HL-60 (cell line): Measurements from ENCODE around the gene SLC5A9.

ENCODE experiments used
- DNase-seq, 2 experiments: peaks; one replicate each; pipeline ENCODE4 v3.0.0-alpha.2; 2010 to 2020; ENCODE audit warnings: low read depth in 1 of 2, low spot score in 1 of 2
- H3K27ac ChIP-seq: fragments of 250-450 bp; sonication (Bioruptor Pico); replicated peaks from 2 replicates; pipeline ENCODE4 v1.5.1; 2020; ENCODE audit warnings: mild to moderate bottlenecking, moderate library complexity
- H3K27me3 ChIP-seq: fragments of 250-450 bp; sonication (Bioruptor Pico); 2 replicates; pipeline ENCODE4 v1.5.1; 2021; ENCODE audit warnings: mild to moderate bottlenecking, moderate library complexity; ENCODE audit not compliant: insufficient read depth, poor library complexity, severe bottlenecking
- H3K4me3 ChIP-seq: replicated peaks from 2 replicates; pipeline ENCODE4 v1.5.1; 2011; ENCODE audit warnings: mild to moderate bottlenecking, control low read depth, low read length; ENCODE audit not compliant: insufficient read depth
- CTCF ChIP-seq: IDR thresholded peaks from one replicate; pipeline ENCODE4 v1.5.1; 2011; ENCODE audit warnings: low read length, control low read depth, inconsistent platforms; ENCODE audit not compliant: insufficient read depth
- GABPA ChIP-seq: IDR thresholded peaks from 2 replicates; pipeline ENCODE4 v1.6.1; 2012; ENCODE audit warnings: low read depth
- POLR2AphosphoS5 ChIP-seq: IDR thresholded peaks from 2 replicates; pipeline ENCODE4 v1.6.1; 2012; ENCODE audit warnings: low read depth
- REST ChIP-seq: IDR thresholded peaks from 2 replicates; pipeline ENCODE4 v1.6.1; 2012; ENCODE audit warnings: low read depth; ENCODE audit not compliant: insufficient replicate concordance
- SPI1 ChIP-seq: IDR thresholded peaks from 2 replicates; pipeline ENCODE4 v1.6.1; 2012; ENCODE audit warnings: low read depth, mild to moderate bottlenecking, borderline replicate concordance

The SLC5A9 gene

GRCh38 chr1:48249868-48250267, 27.4 kb downstream of the SLC5A9 start:
- no peak for TF ChIP-seq SPI1
- TF ChIP-seq CTCF = no peak
- TF ChIP-seq POLR2AphosphoS5 = no peak
- no peak for TF ChIP-seq GABPA
- TF ChIP-seq REST = no peak
- no peak overlapping the region for H3K27ac ChIP-seq
- no peak overlapping the region for H3K4me3 ChIP-seq
- H3K27me3 ChIP-seq = no peaks in the 10 kb centered on the region
- no peak for DNase-seq

GRCh38 chr1:48250572-48250971, 28.1 kb downstream of the SLC5A9 start:
- H3K27me3 ChIP-seq = no peaks in the 10 kb centered on the region
- DNase-seq = no peak

GRCh38 chr1:48251323-48251722, 28.8 kb downstream of the SLC5A9 start:
- DNase-seq = no peak
- TF ChIP-seq POLR2AphosphoS5 (no peak), GABPA (no peak), REST (no peak), CTCF (no peak), SPI1 (no peak)
- H3K27me3 ChIP-seq = no peaks in the 10 kb centered on the region
- no peak overlapping the region for H3K27ac ChIP-seq
- no peak overlapping the region for H3K4me3 ChIP-seq

More at GRCh38 chr1:48250572-48250971, 28.1 kb downstream of the SLC5A9 start:
- Histone ChIP-seq H3K4me3 (no peak overlapping the region), H3K27ac (no peak overlapping the region)
- TF ChIP-seq REST (no peak), SPI1 (no peak), GABPA (no peak), POLR2AphosphoS5 (no peak), CTCF (no peak)
